Measurements from ENCODE around the gene AOAH.

The AOAH gene

DNA sequence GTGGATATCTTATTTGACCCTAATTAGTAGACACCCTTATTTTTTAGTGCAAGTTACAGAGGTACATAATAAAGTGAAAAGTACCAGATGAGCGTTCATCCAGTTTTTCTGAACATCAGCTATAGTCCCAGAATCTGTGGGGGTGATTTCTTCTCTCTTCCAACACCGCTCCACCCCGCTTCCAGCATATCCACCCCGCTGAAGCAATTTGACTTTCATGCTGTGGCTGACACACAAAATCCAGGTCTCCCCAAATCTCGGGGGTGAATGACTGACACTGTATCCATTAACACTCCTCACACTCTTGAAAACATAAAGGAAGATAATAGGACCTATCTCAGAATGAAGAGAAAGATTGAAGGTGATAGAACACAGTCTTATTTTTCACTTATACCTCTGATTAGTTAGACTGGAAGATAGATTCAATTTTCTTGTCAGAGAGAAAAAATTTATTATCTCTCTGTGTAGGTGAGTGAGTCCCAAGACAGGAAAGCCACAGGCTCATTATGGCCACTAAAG lies 191.3 kb downstream of the AOAH start:
- Histone ChIP-seq H3K4me3 (no peak overlapping the region), H3K9me3 (no peaks in the 10 kb centered on the region), H3K27me3 (ENCODE audit: low read depth) (no peaks in the 10 kb centered on the region), H3K4me1 (no peaks in the 10 kb centered on the region), H3K36me3 (replicated peaks) (no peaks in the 10 kb centered on the region)
- no peak for DNase-seq (ENCODE audit: low spot score in 2 of 2)
- in situ Hi-C loops (cut with MboI; ENCODE audit: low sequenced_read_pairs) = no loop called here

DNA sequence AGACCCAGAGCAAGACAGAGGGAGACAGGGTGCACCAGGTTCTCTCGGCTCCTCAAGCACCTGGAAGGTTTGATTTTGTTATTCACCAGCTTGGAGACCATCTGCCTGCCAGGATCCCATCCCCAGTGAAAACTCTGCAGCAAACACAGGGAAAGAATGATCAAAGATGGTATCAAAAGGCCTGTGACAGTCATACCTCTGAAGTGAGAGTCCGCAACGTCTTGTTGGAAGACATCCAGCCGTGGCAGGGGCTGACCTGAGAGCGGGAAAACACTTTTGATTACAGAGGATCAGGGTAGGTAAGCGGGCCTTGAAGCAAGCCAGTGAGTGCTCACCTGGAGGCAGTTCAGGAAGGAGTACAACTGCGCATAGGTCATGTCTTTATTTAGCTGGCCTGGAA lies 192.3 kb downstream of the AOAH start:
- Histone ChIP-seq H3K9me3 (no peaks in the 10 kb centered on the region), H3K36me3 (replicated peaks) (no peaks in the 10 kb centered on the region), H3K4me3 (no peak overlapping the region), H3K4me1 (no peaks in the 10 kb centered on the region), H3K27me3 (ENCODE audit: low read depth) (no peaks in the 10 kb centered on the region)
- DNase-seq (ENCODE audit: low spot score in 2 of 2) = no peak
- in situ Hi-C loops (cut with MboI; ENCODE audit: low sequenced_read_pairs) = no loop called here

DNA sequence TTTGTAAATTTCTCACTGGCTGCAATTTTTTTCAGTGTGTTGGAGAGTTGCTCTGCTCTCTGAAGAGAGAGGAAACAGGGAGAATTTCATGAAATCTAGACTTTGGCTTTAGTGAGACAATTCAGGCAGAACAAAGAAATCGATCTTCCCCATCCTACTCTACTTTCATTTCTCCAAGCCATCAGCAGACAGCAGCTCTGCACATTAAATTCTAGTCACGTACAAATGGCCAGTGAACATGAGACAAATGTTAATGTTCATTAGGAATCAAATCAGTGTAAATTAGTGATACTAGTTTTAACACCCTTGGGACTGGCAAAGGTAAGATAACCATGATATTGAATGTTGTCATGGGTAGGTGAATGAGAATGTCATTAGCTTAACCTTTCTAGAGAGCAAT lies 193.8 kb downstream of the AOAH start:
- H3K27me3 ChIP-seq (ENCODE audit: low read depth) = no peaks in the 10 kb centered on the region
- H3K4me3 ChIP-seq = no peak overlapping the region
- in situ Hi-C loops (cut with MboI; ENCODE audit: low sequenced_read_pairs) = no loop called here
- no peaks in the 10 kb centered on the region for H3K4me1 ChIP-seq
- DNase-seq (ENCODE audit: low spot score in 2 of 2) = no peak
- H3K9me3 ChIP-seq = no peaks in the 10 kb centered on the region
- no peaks in the 10 kb centered on the region for H3K36me3 ChIP-seq (replicated peaks)

DNA sequence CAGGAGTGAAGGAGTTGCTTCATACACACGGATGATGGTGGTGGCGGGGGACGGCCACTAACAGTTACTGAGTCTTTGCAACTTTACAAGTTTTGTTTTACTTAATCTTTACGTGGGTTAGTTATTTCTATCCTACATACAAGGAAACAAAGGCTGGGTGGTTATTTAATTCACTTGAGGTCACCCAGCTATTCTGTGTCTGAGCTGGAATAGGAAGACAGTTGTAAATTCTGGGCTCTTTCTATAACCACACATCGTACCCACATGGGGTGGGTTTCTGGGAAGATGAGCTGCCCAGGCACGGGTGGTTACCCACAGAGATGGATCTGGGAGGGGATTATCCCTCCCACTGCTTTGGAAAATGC lies 196.8 kb downstream of the AOAH start:
- no peaks in the 10 kb centered on the region for H3K4me1 ChIP-seq
- no peaks in the 10 kb centered on the region for H3K36me3 ChIP-seq (replicated peaks)
- in situ Hi-C loops (cut with MboI; ENCODE audit: low sequenced_read_pairs) = no loop called here
- no peaks in the 10 kb centered on the region for H3K9me3 ChIP-seq
- no peak for DNase-seq (ENCODE audit: low spot score in 2 of 2)
- no peak overlapping the region for H3K4me3 ChIP-seq
- H3K27me3 ChIP-seq (ENCODE audit: low read depth) = peaks cover 2% of the 10 kb centered on the region; the same call in 1 of the 2 replicates

DNA sequence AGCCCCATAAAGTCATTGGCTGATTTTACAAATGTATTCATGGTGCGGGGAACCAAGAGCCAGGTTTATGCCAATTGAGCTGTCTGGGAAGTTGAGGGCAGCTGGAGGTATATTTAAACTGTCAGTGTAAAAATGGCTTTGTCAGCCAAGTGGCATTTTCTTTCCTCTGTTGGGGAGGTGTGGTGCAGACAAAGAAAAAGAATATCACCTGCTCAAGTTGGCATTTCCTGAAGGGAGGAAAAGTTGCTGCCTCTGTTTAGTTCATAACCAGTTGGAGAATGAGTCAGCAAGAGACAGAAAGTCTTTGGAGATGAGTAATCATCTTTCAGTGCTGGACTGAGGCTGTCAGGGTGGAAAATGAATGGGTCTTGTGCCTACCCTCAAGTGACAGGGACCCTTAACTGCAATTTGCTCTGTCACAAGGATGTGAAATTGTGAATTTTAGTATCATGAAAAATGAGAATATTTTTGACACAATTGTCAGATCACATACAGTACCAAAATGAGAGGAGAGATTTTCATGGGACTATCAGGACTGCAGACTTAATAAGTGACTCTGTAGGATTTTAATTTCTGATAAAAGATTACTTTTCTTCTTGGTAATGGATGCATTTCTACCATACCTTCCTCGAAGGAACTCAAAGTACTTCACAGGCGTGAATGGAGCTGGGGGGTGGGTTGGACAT lies 197.3 kb downstream of the AOAH start:
- H3K27me3 ChIP-seq (ENCODE audit: low read depth) = peaks cover 2% of the 10 kb centered on the region
- no peaks in the 10 kb centered on the region for H3K36me3 ChIP-seq (replicated peaks)
- H3K9me3 ChIP-seq = no peaks in the 10 kb centered on the region
- in situ Hi-C loops (cut with MboI; ENCODE audit: low sequenced_read_pairs) = no loop called here
- H3K4me3 ChIP-seq = no peak overlapping the region
- DNase-seq (ENCODE audit: low spot score in 2 of 2) = no peak
- no peaks in the 10 kb centered on the region for H3K4me1 ChIP-seq

GRCh38 chr7:36523371-36524101 lies 200.8 kb downstream of the AOAH start:
- in situ Hi-C loops (cut with MboI; ENCODE audit: low sequenced_read_pairs) = no loop called here
- no peaks in the 10 kb centered on the region for H3K36me3 ChIP-seq (replicated peaks)
- no peaks in the 10 kb centered on the region for H3K9me3 ChIP-seq
- H3K27me3 ChIP-seq (ENCODE audit: low read depth) = peaks cover 2% of the 10 kb centered on the region
- DNase-seq (ENCODE audit: low spot score in 2 of 2) = no peak
- no peak overlapping the region for H3K4me3 ChIP-seq
- H3K4me1 ChIP-seq = no peaks in the 10 kb centered on the region

- Histone ChIP-seq H3K4me1 (no peaks in the 10 kb centered on the region), H3K36me3 (replicated peaks) (no peaks in the 10 kb centered on the region), H3K27me3 (ENCODE audit: low read depth) (peaks cover 2% of the 10 kb centered on the region), H3K4me3 (no peak overlapping the region), H3K9me3 (no peaks in the 10 kb centered on the region)
- in situ Hi-C loops (cut with MboI; ENCODE audit: low sequenced_read_pairs) = no loop called here
- DNase-seq (ENCODE audit: low spot score in 2 of 2) = no peak
These were observed 201.8 kb downstream of the AOAH start for GRCh38 chr7:36522453-36523007.

- peaks cover 2% of the 10 kb centered on the region for H3K27me3 ChIP-seq (ENCODE audit: low read depth)
- in situ Hi-C loops (cut with MboI; ENCODE audit: low sequenced_read_pairs) = no loop called here
- H3K9me3 ChIP-seq = no peaks in the 10 kb centered on the region
- no peaks in the 10 kb centered on the region for H3K36me3 ChIP-seq (replicated peaks)
- no peaks in the 10 kb centered on the region for H3K4me1 ChIP-seq
- DNase-seq (ENCODE audit: low spot score in 2 of 2) = no peak
- no peak overlapping the region for H3K4me3 ChIP-seq
These were observed 202.4 kb downstream of the AOAH start for GRCh38 chr7:36521911-36522310.

- in situ Hi-C loops (cut with MboI; ENCODE audit: low sequenced_read_pairs) = no loop called here
- Histone ChIP-seq H3K27me3 (ENCODE audit: low read depth) (peaks cover 2% of the 10 kb centered on the region), H3K4me1 (no peaks in the 10 kb centered on the region), H3K9me3 (no peaks in the 10 kb centered on the region), H3K36me3 (replicated peaks) (no peaks in the 10 kb centered on the region), H3K4me3 (no peak overlapping the region)
- no peak for DNase-seq (ENCODE audit: low spot score in 2 of 2)
These were observed 203.2 kb downstream of the AOAH start for GRCh38 chr7:36521133-36521532.

- DNase-seq (ENCODE audit: low spot score in 2 of 2) = no peak
- Histone ChIP-seq H3K9me3 (no peaks in the 10 kb centered on the region), H3K36me3 (replicated peaks) (no peaks in the 10 kb centered on the region), H3K4me3 (no peak overlapping the region), H3K27me3 (ENCODE audit: low read depth) (no peaks in the 10 kb centered on the region), H3K4me1 (no peaks in the 10 kb centered on the region)
- in situ Hi-C loops (cut with MboI; ENCODE audit: low sequenced_read_pairs) = no loop called here
These were observed 208.4 kb downstream of the AOAH start for GRCh38 chr7:36515847-36516246.

GRCh38 chr7:36514289-36515243 lies 209.7 kb downstream of the AOAH start:
- H3K4me3 ChIP-seq = no peak overlapping the region
- H3K9me3 ChIP-seq = no peaks in the 10 kb centered on the region
- H3K36me3 ChIP-seq (replicated peaks) = no peaks in the 10 kb centered on the region
- no peaks in the 10 kb centered on the region for H3K27me3 ChIP-seq (ENCODE audit: low read depth)
- in situ Hi-C loops (cut with MboI; ENCODE audit: low sequenced_read_pairs) = no loop called here
- no peak for DNase-seq (ENCODE audit: low spot score in 2 of 2)
- H3K4me1 ChIP-seq = no peaks in the 10 kb centered on the region

DNA sequence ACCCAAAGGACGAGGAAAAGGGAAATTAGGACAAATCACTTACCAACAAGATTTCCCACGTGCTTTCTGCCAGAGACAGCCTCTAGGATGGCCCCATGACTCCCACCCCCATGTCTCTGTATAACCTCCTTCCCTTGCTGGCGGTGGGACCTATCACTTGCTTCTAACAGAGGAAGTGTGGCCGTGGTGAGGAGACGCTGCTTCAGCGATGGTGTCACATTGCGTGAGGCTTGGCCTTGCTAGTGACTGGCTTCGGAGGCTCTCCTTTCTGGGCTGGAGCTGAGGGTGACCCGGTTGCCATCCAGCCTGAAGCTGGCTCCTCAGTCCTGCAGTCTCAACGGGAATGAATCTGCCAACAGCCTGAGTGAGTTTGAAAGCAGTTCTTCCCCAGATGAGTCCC lies 210.9 kb downstream of the AOAH start:
- H3K4me1 ChIP-seq = no peaks in the 10 kb centered on the region
- DNase-seq (ENCODE audit: low spot score in 2 of 2) = no peak
- H3K27me3 ChIP-seq (ENCODE audit: low read depth) = no peaks in the 10 kb centered on the region
- in situ Hi-C loops (cut with MboI; ENCODE audit: low sequenced_read_pairs) = no loop called here
- no peak overlapping the region for H3K4me3 ChIP-seq
- H3K9me3 ChIP-seq = no peaks in the 10 kb centered on the region
- no peaks in the 10 kb centered on the region for H3K36me3 ChIP-seq (replicated peaks)

DNA sequence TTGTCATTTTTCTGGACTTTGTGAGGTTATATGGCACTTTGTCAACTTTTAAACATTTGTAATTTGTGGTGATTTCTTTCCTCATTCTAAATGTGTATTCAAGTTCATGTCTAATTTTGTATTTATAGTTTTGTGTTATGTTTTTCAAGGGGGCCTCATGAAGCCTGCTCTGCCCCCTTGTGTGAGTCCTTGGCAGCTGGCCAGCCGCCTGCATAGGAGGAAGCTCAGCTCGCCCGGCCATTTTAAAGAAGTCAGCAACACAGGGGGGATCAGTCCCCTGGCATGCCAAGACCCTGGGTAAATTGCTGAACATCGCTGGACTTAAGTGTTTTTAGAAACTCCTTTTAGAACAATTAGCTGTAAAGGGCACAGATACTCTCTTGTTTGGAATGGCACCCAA lies 211.7 kb downstream of the AOAH start:
- Histone ChIP-seq H3K4me3 (no peak overlapping the region), H3K36me3 (replicated peaks) (no peaks in the 10 kb centered on the region), H3K9me3 (no peaks in the 10 kb centered on the region), H3K27me3 (ENCODE audit: low read depth) (no peaks in the 10 kb centered on the region), H3K4me1 (no peaks in the 10 kb centered on the region)
- in situ Hi-C loops (cut with MboI; ENCODE audit: low sequenced_read_pairs) = no loop called here
- DNase-seq (ENCODE audit: low spot score in 2 of 2) = no peak

All from HAP-1 (cell line).